Activated CD4-positive, alpha-beta T cell treated with anti-CD3 and anti-CD28 coated beads for 1 hour (primary cell): ENCODE data around the gene TSC2.
"Not testable (repeated sequence)": the region's sequence is repeated elsewhere in the genome, so short reads cannot be mapped to it uniquely, and the experiment has no call there.

Experiments used
- DNase-seq: peaks from one replicate; pipeline ENCODE4 v3.0.0-alpha.2; 2020

Gene TSC2

GRCh38 chr16:2125609-2126008, 77.8 kb downstream of the TSC2 start:
- not testable (repeated sequence) for DNase-seq

GRCh38 chr16:2126161-2126743, 78.5 kb downstream of the TSC2 start:
- not testable (repeated sequence) for DNase-seq

- not testable (repeated sequence) for DNase-seq
Measured at GRCh38 chr16:2126928-2127556, 79.3 kb downstream of the TSC2 start.

GRCh38 chr16:2127630-2128280, 80.0 kb downstream of the TSC2 start:
- not testable (repeated sequence) for DNase-seq

GRCh38 chr16:2129251-2129650, 81.5 kb downstream of the TSC2 start:
- DNase-seq, result not testable (repeated sequence)

GRCh38 chr16:2129890-2130447, 82.2 kb downstream of the TSC2 start:
- not testable (repeated sequence) for DNase-seq

- not testable (repeated sequence) for DNase-seq
Measured at GRCh38 chr16:2133797-2134196, 86.0 kb downstream of the TSC2 start.

- not testable (repeated sequence) for DNase-seq
Measured at GRCh38 chr16:2135071-2135470, 87.3 kb downstream of the TSC2 start.

- peak; percentile 98 for DNase-seq
Measured at GRCh38 chr16:2135770-2136490, 88.1 kb downstream of the TSC2 start, which contains the start of gene PKD1. Gene PKD1 (minus strand): TSS chr16:2135898. CDS start chr16:2135689, 209 bp downstream.
